LoVo (cell line): ENCODE results near the gene ESPN.

ENCODE experiments used
- DNase-seq: peaks from one replicate; pipeline ENCODE4 v3.0.0-alpha.2; 2016; ENCODE audit warnings: low spot score

Gene ESPN

GRCh38 chr1:6466751-6467150, 42.2 kb downstream of the ESPN start:
- DNase-seq, result no peak

GRCh38 chr1:6467224-6467623, 42.6 kb downstream of the ESPN start:
- no peak for DNase-seq

DNA sequence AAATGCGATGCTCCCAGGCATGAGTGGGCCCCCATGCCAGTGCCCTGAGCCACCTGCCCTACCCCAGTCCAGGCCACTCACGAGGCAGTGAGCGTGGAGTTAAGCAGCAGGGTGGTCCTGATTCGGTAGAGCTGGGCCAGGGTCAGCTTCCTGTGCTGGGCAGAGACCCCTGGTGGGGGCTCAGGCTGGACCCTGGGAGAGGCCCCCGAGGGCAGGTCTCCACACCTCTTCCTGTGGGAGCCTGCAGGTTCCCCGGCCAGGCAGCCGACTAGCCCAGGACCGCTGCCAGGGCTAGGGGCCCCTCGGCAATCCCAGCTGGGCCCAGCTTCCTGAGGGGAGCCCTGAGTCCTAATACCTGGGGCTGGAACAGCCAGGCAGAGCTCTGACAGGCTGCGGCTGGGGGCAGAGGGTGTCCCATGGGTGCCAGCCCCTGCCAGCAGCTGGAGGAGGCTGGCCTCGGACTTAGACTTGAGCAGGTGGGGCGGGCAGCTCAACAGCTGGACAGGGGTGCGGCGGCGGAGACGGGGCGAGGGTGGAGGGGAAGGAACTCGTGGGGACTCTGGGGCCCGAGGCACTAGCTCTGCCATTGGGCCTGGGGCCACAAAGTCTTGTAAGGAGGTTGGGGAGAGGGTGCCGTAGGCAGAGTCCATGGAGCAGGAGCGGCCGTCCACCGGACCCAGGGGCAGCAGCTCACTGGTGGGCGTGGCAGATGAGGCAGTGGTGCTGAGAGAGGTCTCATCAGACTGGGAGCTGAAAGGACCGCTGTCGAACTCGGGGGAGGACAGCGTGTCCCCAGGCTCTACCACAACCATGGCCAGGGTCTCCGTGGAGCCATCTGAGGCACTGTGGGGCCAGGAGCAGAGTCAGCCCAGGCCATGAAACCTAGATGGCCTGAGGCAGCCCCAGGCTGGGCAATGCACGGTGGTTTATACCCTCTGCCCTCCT, 43.4 kb downstream of the ESPN start:
- no peak for DNase-seq

GRCh38 chr1:6468729-6469461, 44.3 kb downstream of the ESPN start:
- no peak for DNase-seq

GRCh38 chr1:6470132-6471085, 45.8 kb downstream of the ESPN start:
- no peak for DNase-seq

- peak; percentile 76 for DNase-seq
These were observed 46.8 kb downstream of the ESPN start for GRCh38 chr1:6471086-6471969.

DNA sequence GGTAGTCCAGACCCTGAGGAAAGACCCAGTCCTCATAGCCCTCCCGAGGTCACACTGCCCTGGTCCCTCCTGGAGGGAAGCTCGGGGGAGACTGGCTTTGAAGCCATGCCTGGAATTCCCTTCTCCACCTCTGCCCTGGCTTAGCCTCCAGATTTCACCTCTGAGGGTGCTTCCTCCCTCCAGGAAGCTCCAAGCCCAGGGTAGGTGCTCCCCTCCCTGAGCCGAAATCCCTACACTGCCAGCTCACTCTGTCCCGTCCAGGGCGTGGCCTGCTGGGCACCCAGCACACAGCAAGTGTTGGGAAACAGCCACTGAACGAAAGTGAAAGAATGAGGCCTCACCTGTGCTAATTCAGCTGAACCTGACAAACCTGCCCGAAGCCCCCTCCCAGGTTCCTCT, 47.4 kb downstream of the ESPN start:
- peak; percentile 70 for DNase-seq

GRCh38 chr1:6472391-6472790, 47.8 kb downstream of the ESPN start:
- no peak for DNase-seq

DNA sequence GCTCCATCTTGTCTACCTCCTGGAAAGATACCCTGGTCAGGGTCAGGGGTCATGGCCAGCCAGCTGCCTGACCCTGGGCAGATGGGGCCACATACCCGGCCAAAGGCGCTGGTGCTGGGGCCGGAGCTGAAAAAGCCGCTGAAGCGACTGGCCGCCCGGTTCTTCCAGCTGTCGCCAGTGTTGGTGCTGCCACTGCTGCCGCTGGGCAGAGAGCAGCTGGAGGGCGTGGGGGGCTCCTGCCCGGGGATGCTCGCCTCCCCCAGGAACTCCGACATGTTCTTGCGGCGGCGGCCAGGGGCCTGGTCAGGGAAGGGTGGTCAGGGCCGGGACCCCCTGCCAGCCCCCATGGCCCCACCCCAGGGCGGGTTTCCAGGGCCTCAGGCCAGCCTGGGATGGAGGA, 48.6 kb downstream of the ESPN start:
- no peak for DNase-seq

DNA sequence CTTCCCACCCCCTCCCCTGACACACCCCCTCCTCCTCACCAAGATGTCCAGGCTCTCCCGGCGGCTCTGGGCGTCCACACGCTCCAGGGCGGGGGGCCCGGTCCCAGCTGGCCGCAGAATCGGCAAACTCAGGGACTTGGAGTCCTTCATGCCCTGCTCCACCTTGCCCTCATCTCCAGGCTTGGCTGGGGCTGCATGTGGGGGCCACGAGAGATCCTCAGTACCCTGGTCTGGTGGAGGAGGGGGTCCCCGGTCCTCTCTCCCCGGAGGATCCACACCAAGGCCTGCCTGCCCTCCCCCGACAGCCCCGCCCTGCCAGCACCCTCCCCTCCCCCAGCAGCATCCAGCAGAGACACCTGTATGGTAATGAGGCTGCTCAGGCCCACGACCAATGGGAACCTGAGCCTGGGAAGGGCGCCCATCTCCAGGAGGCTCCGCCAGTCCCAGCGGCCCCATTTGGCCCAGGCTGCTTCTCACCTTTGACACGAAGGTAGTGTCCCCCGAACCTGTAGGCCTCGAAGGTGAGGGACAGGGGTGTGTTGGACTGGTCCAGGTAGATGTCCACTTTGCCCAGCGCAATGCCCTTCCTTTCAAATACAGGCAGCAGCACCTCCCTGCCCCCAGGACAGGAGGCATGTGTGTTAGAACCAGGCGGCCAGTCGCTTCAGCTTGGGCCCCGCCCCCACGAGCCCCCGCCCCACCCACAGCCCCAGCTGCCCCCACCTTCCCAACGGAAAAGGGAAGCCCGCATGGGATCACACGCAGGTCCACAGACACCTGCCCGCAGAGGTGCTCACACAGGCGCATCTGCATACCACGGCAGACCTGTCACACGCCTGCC, 49.6 kb downstream of the ESPN start:
- no peak for DNase-seq

- no peak for DNase-seq
These were observed 50.3 kb downstream of the ESPN start for GRCh38 chr1:6474815-6475282.

GRCh38 chr1:6475381-6476133, 51.0 kb downstream of the ESPN start:
- peak; percentile 44 for DNase-seq

DNA sequence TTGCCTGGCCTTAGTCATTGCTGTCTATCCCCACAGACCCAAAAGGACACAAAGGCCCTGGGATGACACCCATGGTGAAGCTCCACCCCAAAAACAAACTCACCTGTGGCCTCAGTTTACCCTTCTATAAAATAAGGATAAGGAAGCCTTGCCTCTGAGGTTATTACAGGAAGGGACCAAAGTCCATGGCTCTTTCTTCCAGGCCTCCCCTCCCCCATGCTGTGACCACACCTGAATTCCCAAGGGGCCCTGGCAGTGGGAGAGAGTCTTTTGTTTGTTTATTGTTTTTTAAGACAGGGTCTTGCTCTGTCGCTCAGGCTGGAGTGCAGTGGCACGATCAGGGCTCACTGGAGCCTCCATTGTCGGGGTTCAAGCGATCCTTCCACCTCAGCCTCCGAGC, 51.9 kb downstream of the ESPN start:
- DNase-seq, result peak; percentile 68

DNA sequence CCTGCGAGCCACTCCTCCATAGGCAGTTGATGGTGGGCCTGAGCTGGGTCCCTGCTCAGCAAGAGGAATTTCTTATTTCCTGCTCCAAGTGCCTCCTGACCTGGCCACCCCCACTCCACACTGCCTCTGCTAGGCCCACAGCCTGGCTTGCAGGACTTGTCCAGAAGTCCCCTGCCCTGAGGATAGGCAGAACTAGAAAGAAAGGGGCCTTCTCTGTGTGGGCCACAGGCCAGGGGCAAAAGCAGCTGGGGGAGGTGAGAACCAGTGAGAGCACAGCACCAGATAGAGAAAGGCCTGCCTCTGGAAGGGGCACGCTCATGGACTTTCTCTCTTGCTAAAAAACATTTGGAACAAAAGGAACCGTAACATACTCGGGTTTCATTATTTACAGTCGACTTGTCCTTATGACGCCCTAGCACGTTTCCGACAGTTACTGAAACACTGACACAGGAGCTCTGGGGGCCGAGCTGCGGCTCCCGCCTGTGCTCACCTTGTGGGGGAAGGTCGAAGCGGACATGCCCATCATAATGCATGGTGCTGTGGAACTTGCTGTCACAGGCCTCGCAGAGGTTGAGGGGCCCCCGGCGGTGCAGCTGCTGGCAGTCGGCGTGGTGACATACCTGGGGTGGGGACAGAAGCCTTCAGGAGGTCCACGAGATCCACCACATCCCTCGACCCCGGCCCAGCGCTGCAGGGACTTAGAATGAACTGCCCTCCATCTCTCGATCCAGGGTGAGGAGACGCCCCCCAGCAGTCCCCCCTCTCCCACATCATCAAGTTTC, 52.7 kb downstream of the ESPN start:
- no peak for DNase-seq

GRCh38 chr1:6481820-6482219, 57.2 kb downstream of the ESPN start:
- DNase-seq, result no peak

GRCh38 chr1:6483017-6483760, 58.6 kb downstream of the ESPN start:
- no peak for DNase-seq

- no peak for DNase-seq
These were observed 59.2 kb downstream of the ESPN start for GRCh38 chr1:6483761-6484117.

GRCh38 chr1:6484826-6485167, 60.2 kb downstream of the ESPN start:
- no peak for DNase-seq
